AG04449 (cell line): ENCODE measurements around the gene C3AR1.
"Not testable (repeated sequence)": the region's sequence is repeated elsewhere in the genome, so short reads cannot be mapped to it uniquely, and the experiment has no call there.

Source experiments
- CTCF ChIA-PET: fragments of 350-600 bp; formaldehyde crosslinking; extraction: SDS; loops from one replicate; lab custom pipeline; 2021; ENCODE audit warnings: antibody characterized with exemption; lab: Yijun Ruan, JAX
- POLR2A ChIA-PET: fragments of 400-600, 350-600 bp; formaldehyde crosslinking; extraction: SDS; loops from one replicate; lab custom pipeline; 2020; ENCODE audit warnings: antibody characterized with exemption, inconsistent platforms; lab: Yijun Ruan, JAX
- DNase-seq: peaks from one replicate; pipeline ENCODE4 v3.0.0-alpha.2; 2010; ENCODE audit warnings: low read depth, low spot score
- H3K4me3 ChIP-seq: 2 replicates; pipeline ENCODE4 v1.5.1; 2011; ENCODE audit warnings: low read depth, mild to moderate bottlenecking, control low read depth, low read length
- CTCF ChIP-seq: IDR thresholded peaks from one replicate; pipeline ENCODE4 v1.5.1; 2011; ENCODE audit warnings: mild to moderate bottlenecking, moderate library complexity, low read length, control low read depth, inconsistent platforms; ENCODE audit not compliant: insufficient read depth; ENCODE audit errors: missing control alignments

C3AR1 gene

GRCh38 chr12:8028267-8028666 lies 37.9 kb downstream of the C3AR1 start:
- POLR2A ChIA-PET: no interaction called here
- TF ChIP-seq CTCF: no peak
- no peak for DNase-seq
- CTCF ChIA-PET: interaction anchor here (1.0 to 2.2 kb wide), 7 partner anchors 17 to 203 kb away, joined by 3 to 12 read pairs (median 4); no protein-coding TSS in a partner anchor
- H3K4me3 ChIP-seq: no peak overlapping the region

DNA sequence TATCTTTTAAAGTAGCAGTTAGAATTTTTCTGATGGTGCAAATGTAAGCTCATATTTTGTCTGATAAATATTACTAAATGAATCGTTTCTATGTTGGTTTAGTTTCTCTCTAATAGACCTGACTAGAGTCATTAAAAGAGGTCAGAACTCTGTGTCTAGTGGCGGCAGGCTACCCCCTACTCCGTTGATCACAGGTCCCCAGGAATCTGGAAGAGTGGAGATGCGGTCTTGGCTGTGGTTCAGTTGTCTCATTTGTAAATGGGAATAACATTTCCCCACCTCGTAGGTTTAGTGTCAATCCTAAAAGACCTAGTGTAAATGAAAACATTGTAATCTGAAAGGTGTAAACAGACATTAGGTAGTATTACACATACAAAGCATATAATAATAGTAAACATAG lies 38.3 kb downstream of the C3AR1 start:
- POLR2A ChIA-PET: no interaction called here

GRCh38 chr12:8026291-8026900 lies 39.8 kb downstream of the C3AR1 start:
- no peak for TF ChIP-seq CTCF
- peak; percentile 96 for DNase-seq
- POLR2A ChIA-PET: interaction anchor here (0.7 to 1.5 kb wide), 4 partner anchors 13 to 93 kb away, joined by 3 to 8 read pairs (median 4); partner anchors contain the start of gene SLC2A3
- CTCF ChIA-PET: interaction anchor here (1.3 to 2.2 kb wide), 5 partner anchors 19 to 205 kb away, joined by 3 to 12 read pairs (median 6); no protein-coding TSS in a partner anchor
- H3K4me3 ChIP-seq: peak overlapping the region; percentile 80

More for the DNA sequence above, 38.3 kb downstream of the C3AR1 start:
- no peak for DNase-seq
- H3K4me3 ChIP-seq: no peak overlapping the region
- CTCF ChIA-PET: interaction anchor here (1.0 to 2.2 kb wide), 7 partner anchors 17 to 204 kb away, joined by 3 to 12 read pairs (median 4); no protein-coding TSS in a partner anchor
- no peak for TF ChIP-seq CTCF

DNA sequence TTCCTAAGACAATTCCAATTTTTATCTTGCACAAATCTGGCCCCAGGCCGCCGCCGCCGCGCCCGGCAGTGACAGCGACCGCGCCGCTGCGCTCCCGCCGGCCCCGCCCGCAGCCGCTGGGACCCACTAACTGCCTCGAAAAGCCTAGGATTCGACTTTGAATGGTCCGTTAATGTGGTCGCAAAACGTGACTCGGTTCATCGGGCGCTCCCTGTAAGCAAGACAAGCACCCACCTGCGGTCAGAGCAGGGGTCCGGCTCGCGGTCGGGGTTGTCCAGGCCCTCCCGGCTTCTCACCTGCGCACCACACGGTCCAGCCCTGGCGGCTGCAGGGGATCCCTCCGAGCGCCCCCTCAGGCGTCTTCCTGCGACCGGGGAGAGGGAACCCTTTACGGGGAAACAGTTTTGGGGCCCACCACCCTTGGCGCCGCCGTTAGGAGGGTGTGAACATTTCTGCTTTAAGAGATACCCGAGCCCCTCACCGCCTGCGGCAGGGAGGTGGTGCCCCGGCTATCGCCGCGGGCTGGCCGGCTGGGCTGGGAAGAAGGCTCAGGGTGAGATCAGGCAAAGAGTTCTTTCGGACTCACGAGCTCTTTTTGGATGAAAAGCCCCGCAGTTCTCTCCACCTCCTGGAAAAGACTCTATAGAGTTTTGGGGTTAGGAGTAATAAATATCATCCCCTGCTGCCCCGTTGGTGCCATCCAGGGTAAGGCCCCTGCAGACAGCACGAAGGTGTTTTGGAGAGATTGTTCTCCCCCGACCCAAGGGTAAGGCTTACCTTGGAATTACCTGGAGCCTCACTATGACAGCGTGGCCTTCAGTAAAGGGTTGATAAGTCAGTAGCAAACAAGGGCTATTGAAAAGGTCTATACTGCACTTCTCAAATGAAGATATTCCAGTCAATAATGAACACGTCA lies 47.2 kb downstream of the C3AR1 start:
- peak overlapping the region; percentile 30; the same call in 1 of the 2 replicates for H3K4me3 ChIP-seq
- no peak for TF ChIP-seq CTCF
- ChIA-PET POLR2A (no interaction called here), CTCF (no interaction called here)
- DNase-seq: no peak

DNA sequence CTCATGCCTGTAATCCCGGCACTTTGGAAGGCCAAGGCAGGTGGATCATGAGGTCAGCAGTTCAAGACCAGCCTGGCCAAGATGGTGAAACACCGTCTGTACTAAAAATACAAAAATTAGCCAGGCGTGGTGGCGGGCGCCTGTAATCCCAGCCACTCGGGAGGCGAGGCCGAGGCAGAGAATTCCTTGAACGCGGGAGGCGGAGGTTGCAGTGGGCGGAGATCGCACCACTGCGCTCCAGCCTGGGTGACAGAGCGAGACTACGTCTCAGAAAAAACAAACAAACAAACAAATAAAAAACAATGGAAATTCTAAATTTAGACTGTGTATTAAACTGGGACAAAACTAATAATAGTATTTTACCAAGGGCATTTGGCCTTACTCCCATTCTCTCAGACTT lies 47.9 kb downstream of the C3AR1 start:
- CTCF ChIA-PET: interaction anchor here (1.4 kb wide), 1 partner anchor 85 kb away, joined by 4 read pairs; no protein-coding TSS in a partner anchor
- POLR2A ChIA-PET, DNase-seq, H3K4me3 ChIP-seq: not testable (repeated sequence)

DNA sequence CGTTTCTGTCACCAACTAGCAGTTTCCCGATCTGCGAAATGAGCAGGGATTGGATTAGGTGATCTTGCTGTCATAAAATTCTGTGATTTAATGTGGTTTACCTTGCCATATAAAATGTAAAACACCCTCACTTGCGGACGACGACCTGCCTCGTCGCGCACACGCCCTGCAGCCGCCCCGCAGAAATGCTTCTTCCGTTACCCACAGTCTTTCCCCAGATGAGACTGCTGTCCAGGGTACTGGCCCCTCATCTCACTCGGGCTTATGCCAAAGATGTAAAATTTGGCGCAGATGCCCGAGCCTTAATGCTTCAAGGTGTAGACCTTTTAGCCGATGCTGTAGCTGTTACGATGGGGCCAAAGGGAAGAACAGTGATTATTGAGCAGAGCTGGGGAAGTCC lies 51.3 kb downstream of the C3AR1 start:
- no peak overlapping the region for H3K4me3 ChIP-seq
- DNase-seq: no peak
- ChIA-PET CTCF (interaction anchor here (2.0 kb wide), 1 partner anchor 20 kb away, joined by 5 read pairs; no protein-coding TSS in a partner anchor), POLR2A (no interaction called here)
- no peak for TF ChIP-seq CTCF
